Left kidney (tissue), 1 donor: ENCODE results near the gene MFSD11. TPM values are rescaled to one million over a fixed set of nuclear protein-coding genes. Genes with fewer than 3 reads are reported as not detected.

Experiments
- polyA plus RNA-seq: library from polyadenylated mRNA; unstranded; fragments of 120-200 nt; gene quantifications from one replicate; pipeline ENCODE4 v1.2.1, GENCODE V29; 2013; ENCODE audit not compliant: insufficient read length

Gene MFSD11
- polyA plus RNA-seq, 1 donor = 32.6 TPM

Other genes starting within 250 kb of the MFSD11 start
- gene RHBDF2, start 236.7 kb upstream of the MFSD11 start, polyA plus RNA-seq = 6.8 TPM
- 11.0 TPM for gene CYGB, start 200.4 kb upstream of the MFSD11 start, polyA plus RNA-seq
- 3.7 TPM for gene PRCD, start 198.1 kb upstream of the MFSD11 start, polyA plus RNA-seq
- 8.1 TPM for gene ST6GALNAC2, start 152.3 kb upstream of the MFSD11 start, polyA plus RNA-seq
- 0.28 TPM for gene ST6GALNAC1, start 94.4 kb upstream of the MFSD11 start, polyA plus RNA-seq
- 87.4 TPM for gene MXRA7, start 27.2 kb upstream of the MFSD11 start, polyA plus RNA-seq
- 21.0 TPM for gene JMJD6, start 11.5 kb upstream of the MFSD11 start, polyA plus RNA-seq
- gene METTL23, start 11.3 kb upstream of the MFSD11 start, polyA plus RNA-seq = 40.6 TPM
- 473 TPM for gene SRSF2, start 788 bp upstream of the MFSD11 start, polyA plus RNA-seq
- gene MGAT5B, start 130.3 kb downstream of the MFSD11 start, polyA plus RNA-seq = 1.5 TPM